ENCODE measurements around the gene SLC25A19. TPM values are rescaled to one million over a fixed set of nuclear protein-coding genes. Genes with fewer than 3 reads are reported as not detected.
"Not testable (repeated sequence)": the region's sequence is repeated elsewhere in the genome, so short reads cannot be mapped to it uniquely, and the experiment has no call there.

The SLC25A19 gene
- total RNA-seq, 1 donor = 11.0 TPM

DNA sequence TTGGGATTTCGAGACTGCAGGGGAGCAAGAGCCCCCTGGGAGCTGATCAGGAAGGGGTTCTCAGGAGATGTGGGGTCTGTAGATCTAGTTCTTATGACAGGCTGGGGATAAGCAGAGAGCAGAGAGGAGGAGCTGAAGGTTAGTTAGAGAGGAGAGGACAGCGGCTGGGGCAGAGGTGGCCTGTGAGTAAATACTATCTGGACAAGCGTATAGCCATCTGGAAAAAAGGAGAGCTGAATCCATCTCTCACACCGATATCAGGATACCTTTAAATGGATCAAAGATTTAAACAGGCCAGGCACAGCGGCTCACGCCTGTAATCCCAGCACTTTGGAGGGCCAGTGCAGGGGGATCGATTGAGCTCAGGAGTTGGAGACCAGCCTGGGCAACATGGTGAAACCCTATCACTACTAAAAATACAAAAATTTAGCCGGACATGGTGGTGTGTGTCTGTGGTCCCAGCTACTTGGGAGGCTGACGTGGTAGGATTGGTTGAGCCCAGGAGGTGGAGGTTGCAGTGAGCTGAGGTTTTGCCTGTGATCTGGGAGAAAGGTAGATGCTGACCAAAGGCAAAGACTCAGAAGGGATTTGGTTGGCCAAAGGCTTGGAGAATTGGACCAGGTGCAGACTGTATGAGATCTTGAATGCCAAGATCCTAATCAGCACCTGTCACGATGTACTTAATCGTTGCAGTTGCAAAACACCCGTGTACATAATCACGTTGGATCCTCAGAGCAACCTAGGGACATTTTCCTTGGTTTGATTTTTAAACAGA lies 18.9 kb upstream of the SLC25A19 start:
- no peak overlapping the region for H3K4me3 ChIP-seq (ENCODE audit: low read depth, low read length)
- DNase-seq (ENCODE audit: low read depth) = no peak
- TF ChIP-seq, protein P1, sequence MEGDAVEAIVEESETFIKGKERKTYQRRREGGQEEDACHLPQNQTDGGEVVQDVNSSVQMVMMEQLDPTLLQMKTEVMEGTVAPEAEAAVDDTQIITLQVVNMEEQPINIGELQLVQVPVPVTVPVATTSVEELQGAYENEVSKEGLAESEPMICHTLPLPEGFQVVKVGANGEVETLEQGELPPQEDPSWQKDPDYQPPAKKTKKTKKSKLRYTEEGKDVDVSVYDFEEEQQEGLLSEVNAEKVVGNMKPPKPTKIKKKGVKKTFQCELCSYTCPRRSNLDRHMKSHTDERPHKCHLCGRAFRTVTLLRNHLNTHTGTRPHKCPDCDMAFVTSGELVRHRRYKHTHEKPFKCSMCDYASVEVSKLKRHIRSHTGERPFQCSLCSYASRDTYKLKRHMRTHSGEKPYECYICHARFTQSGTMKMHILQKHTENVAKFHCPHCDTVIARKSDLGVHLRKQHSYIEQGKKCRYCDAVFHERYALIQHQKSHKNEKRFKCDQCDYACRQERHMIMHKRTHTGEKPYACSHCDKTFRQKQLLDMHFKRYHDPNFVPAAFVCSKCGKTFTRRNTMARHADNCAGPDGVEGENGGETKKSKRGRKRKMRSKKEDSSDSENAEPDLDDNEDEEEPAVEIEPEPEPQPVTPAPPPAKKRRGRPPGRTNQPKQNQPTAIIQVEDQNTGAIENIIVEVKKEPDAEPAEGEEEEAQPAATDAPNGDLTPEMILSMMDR (IDR thresholded peaks at IDR 0.05; ENCODE audit: insufficient read depth, low read length) = no peak

DNA sequence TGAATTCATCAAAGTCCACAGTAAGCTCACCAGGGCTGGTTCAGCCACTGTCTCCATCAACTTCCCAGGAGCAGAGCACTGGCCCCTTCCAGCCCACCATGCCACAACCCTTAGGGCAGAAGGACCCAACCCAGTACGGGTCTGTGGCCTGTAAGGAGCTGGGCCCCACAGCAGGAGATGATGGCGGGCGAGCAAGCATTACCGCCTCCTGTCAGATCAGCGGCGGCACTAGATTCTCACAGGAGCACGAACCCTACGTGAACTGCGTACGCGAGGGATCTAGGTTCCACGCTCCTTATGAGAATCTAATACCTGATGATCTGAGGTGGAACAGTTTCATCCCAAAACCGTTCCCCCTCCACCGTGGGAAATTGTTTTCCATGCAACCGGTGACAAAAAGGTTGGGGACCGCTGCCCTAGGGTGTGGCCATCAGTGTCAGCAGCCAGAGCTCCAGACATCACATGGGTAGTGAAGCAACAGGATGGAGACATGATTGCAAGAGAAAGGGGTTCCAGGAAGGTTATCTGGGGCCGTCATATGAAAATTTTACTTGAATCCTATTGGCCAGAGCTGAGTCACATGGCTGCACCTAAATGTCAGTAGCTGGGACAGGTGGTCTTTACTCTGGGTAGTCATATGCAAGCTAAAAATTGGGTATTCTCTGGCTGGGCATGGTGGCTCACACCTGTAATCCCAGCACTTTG lies 12.4 kb upstream of the SLC25A19 start:
- H3K4me3 ChIP-seq (ENCODE audit: low read depth, low read length) = no peak overlapping the region
- no peak for DNase-seq (ENCODE audit: low read depth)
- TF ChIP-seq, protein P1 (IDR thresholded peaks at IDR 0.05; ENCODE audit: insufficient read depth, low read length) = no peak

DNA sequence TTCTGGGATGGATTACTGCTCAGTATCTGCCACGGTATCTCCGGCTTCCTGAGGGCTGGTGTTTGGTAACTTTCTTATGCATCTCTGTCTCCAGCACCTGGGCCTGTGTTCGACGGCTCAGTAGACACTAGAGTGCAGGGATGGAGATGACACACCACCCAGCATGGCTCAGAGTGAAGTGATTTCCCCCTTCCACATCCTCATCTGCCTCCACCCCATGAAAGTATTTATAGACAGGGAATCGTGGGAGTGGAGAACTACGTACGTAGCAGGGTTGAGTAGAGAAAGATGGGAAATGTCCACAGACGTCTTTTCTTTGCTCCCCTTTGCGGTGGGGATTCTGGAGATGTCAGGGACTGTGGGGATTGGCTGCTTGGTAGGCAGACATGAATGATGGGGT lies 11.8 kb upstream of the SLC25A19 start:
- H3K4me3 ChIP-seq (ENCODE audit: low read depth, low read length) = no peak overlapping the region
- DNase-seq (ENCODE audit: low read depth) = no peak
- TF ChIP-seq, protein P1 (IDR thresholded peaks at IDR 0.05; ENCODE audit: insufficient read depth, low read length) = no peak

DNA sequence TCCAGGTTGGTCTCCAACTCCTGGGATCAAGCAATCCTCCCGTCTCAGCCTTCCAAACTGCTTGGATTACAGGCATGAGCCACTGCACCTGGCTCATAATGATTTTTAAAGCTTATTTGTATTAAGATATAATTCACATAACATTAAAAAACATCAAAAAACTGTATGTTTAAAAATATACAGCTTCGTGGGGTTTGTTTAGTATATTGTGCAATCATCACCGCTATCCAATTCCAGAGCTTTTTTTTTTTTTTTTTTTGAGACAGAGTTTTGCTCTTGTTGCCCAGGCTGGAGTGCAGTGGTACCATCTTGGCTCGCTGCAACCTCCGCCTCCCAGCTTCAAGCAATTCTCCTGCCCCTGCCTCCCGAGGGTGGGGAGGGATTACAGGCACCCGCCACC lies 11.0 kb upstream of the SLC25A19 start:
- no peak for DNase-seq (ENCODE audit: low read depth)
- TF ChIP-seq, protein P1 (IDR thresholded peaks at IDR 0.05; ENCODE audit: insufficient read depth, low read length) = no peak
- H3K4me3 ChIP-seq (ENCODE audit: low read depth, low read length) = no peak overlapping the region

DNA sequence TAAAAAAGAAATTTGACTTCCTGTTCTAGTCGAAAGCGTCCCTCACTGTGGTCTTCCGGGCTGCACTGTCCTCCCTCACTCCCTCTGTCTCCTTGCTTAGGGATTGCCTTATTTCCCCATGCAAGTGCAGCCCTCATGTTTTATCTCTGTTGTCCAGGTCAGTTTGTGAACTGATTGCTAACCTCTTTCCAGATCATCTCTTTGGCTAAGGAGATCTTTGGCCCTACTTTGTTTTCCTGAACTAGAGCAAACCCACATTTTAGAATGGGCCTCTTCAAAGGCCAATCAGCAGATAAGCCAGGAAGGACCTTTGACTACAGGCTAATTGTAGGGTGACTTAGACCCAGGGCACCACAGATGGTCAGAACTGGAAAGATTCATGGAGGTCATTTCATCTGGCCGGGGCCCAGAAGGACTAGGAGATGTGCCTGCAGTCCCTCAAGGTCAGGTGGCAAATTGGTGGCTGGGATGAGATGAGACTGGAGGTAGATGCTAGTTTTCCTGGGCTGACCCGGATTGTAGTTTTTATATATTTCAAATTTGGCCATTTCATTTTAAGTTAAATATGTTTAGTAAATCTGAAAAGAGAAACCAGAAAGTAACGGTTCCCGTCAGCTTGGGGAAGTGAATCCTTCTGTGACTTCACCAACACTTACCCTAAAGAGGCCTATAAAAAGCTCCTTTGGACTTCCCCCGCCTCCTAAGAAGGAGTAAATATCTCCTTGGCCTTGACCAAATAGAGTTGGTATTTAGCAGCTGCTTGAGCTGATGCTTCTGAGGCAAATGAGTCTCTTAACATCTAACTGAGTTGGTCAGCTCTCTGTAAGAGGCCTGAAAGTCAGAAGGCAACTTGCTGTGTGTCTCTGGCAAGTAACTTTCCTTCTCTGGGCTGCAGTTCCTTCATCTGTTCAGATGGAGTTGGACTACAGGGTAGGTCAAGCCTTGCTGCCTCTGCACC lies 6.2 kb upstream of the SLC25A19 start:
- TF ChIP-seq, protein P1 (IDR thresholded peaks at IDR 0.05; ENCODE audit: insufficient read depth, low read length) = no peak
- no peak for DNase-seq (ENCODE audit: low read depth)
- no peak overlapping the region for H3K4me3 ChIP-seq (ENCODE audit: low read depth, low read length)

DNA sequence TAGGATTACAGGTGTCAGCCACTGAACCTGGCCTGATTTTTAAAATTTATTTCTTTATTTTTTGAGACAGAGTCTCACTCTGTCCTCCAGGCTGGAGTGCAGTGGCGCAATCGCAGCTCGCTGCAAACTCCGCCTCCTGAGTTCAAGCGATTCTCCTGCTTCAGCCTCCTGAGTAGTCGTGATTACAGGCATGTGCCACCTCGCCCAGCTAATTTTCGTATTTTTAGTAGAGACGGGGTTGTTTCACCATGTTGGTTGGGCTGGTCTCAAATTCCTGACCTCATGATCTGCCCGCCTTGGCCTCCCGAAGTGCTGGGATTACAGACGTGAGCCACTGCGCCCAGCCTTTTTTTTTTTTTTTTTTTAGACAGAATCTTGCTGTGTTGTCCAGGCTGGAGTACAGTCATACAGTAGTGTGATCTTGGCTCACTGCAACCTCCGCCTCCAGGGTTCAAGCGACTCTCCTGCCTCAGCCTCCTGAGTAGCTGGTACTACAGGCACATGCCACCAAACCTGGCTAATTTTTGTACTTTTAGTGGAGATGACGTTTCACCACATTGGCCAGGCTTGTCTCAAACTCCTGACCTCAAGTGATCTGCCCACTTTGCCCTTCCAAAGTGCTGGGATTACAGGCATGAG lies 3.7 kb upstream of the SLC25A19 start:
- H3K4me3 ChIP-seq (ENCODE audit: low read depth, low read length); DNase-seq (ENCODE audit: low read depth): not testable (repeated sequence)
